K562 (cell line): ENCODE data around the gene NTF4. TPM values are rescaled to one million over a fixed set of nuclear protein-coding genes. Genes with fewer than 3 reads are reported as not detected.
A peak's percentile ranks its signal among the peaks of the same experiment; 100 is the strongest.

ENCODE experiments used
- ARNT ChIP-seq, 2 experiments: fragments of 450-650 bp; IDR thresholded peaks; 2 replicates each; pipeline ENCODE4 v1.6.1; 2016; ENCODE audit warnings: mild to moderate bottlenecking in 1 of 2
- CREB5 ChIP-seq: fragments of 250-450 bp; sonication (Bioruptor Pico); IDR thresholded peaks from 2 replicates; pipeline ENCODE4 v1.5.0; 2020; ENCODE audit warnings: mild to moderate bottlenecking
- DNMT1 ChIP-seq: fragments of 450-650 bp; IDR thresholded peaks from 2 replicates; pipeline ENCODE4 v1.6.1; 2016; ENCODE audit warnings: antibody characterized with exemption, mild to moderate bottlenecking
- ELK3 ChIP-seq: fragments of 450-650 bp; formaldehyde crosslinking; IDR thresholded peaks from 2 replicates; pipeline ENCODE4 v1.4.0; 2020; ENCODE audit warnings: mild to moderate bottlenecking
- FOXK2 ChIP-seq, 2 experiments: fragments of 450-650 bp; IDR thresholded peaks in 1 of 2; conservative IDR thresholded peaks in 1 of 2; 2 replicates each; pipeline ENCODE4 v1.6.1; 2016; ENCODE audit warnings: low read depth in 2 of 2, mild to moderate bottlenecking in 1 of 2
- LEF1 ChIP-seq: fragments of 450-650 bp; IDR thresholded peaks from 2 replicates; pipeline ENCODE4 v1.6.1; 2016; ENCODE audit warnings: mild to moderate bottlenecking
- MXD1 ChIP-seq: fragments of 250-450 bp; sonication (Bioruptor Pico); IDR thresholded peaks from 2 replicates; pipeline ENCODE4 v1.8.0; 2021; ENCODE audit warnings: borderline replicate concordance, mild to moderate bottlenecking, moderate library complexity; ENCODE audit not compliant: poor library complexity, severe bottlenecking
- PRMT5 ChIP-seq: sonication (generic); formaldehyde crosslinking; IDR thresholded peaks from 2 replicates; pipeline ENCODE4 v1.5.0; 2020; ENCODE audit warnings: missing genetic modification reagents
- TAF7 ChIP-seq: fragments of 450-650 bp; IDR thresholded peaks from 2 replicates; pipeline ENCODE4 v1.6.1; 2016; ENCODE audit warnings: missing genetic modification characterization, missing compliant biosample characterization
- TAL1 ChIP-seq: fragments of 450-650 bp; IDR thresholded peaks from 2 replicates; pipeline ENCODE4 v1.6.1; 2016; ENCODE audit warnings: mild to moderate bottlenecking
- TCFL5 ChIP-seq: fragments of 250-450 bp; sonication (Bioruptor Pico); conservative IDR thresholded peaks from 2 replicates; pipeline ENCODE4 v1.6.1; 2021; ENCODE audit warnings: mild to moderate bottlenecking, moderate library complexity, matching md5 sums
- ZNF318 ChIP-seq, 2 experiments: fragments of 450-650 bp; IDR thresholded peaks; 2 replicates each; pipeline ENCODE4 v1.6.1; 2016; ENCODE audit warnings: mild to moderate bottlenecking in 2 of 2, borderline replicate concordance in 1 of 2, low read depth in 1 of 2, moderate library complexity in 1 of 2
- ZNF655 ChIP-seq: fragments of 250-450 bp; sonication (Bioruptor Pico); IDR thresholded peaks from 2 replicates; pipeline ENCODE4 v1.5.0; 2021
- ZNF79 ChIP-seq: fragments of 250-450 bp; sonication (Bioruptor Pico); IDR thresholded peaks from 2 replicates; pipeline ENCODE4 v1.4.0; 2020; ENCODE audit warnings: low read depth, mild to moderate bottlenecking, moderate library complexity
- ZSCAN32 ChIP-seq: fragments of 450-650 bp; formaldehyde crosslinking; IDR thresholded peaks from 2 replicates; pipeline ENCODE4 v1.4.0; 2020; ENCODE audit warnings: mild to moderate bottlenecking, moderate library complexity
- polyA plus RNA-seq, 8 experiments: library from polyadenylated mRNA; depleted of rRNA in 4 of 8; stranded (reverse) in 5 of 8; unstranded in 3 of 8; fragments of >200 nt; fragmentation: Nextera tagmentation in 2 of 8; fragmentation: Illumina TruSeq in 1 of 8; extraction: Ambion mirVana in 2 of 8; extraction: Trizol in 1 of 8; gene quantifications; 2 replicates each; pipeline versions ENCODE4 v1.2.1 to v1.2.3, GENCODE V29; 2011 to 2014; ENCODE audit warnings: inconsistent platforms in 1 of 8, missing spikeins in 1 of 8
- total RNA-seq, 7 experiments: library from RNA; depleted of rRNA in 6 of 7; stranded (reverse); fragments of >200 nt in 6 of 7; fragmentation: Illumina TruSeq in 2 of 7; extraction: Trizol in 2 of 7; gene quantifications; 2 replicates each; pipeline versions ENCODE4 v1.2.1 to v1.2.3, GENCODE V29; 2011 to 2021; ENCODE audit warnings: low replicate concordance in 1 of 7

NTF4 gene
- total and polyA plus RNA-seq, 9 of the 15 experiments (the other 6 are each of a cell fraction or from before 2014, with no cell fraction given), result not detected

GRCh38 chr19:49073514-49074378 lies 9.1 kb upstream of the NTF4 start (continued):
- TF ChIP-seq PRMT5 (no peak), TAL1 (no peak), ZSCAN32 (CRISPR knock-in tag) (no peak), LEF1 (0 out of 2 replicates have a peak, but pooled peaks have one; percentile 31), TCFL5 (CRISPR knock-in tag) (no peak), ZNF655 (CRISPR knock-in tag) (no peak), ARNT (IDR thresholded peaks at IDR 0.05) (no peak), DNMT1 (no peak), ZNF79 (CRISPR knock-in tag) (no peak), FOXK2 (conservative IDR thresholded peaks at IDR 0.05 in 1 of 2, IDR thresholded peaks at IDR 0.05 in 1 of 2; ENCODE audit: low read depth in 2 of 2) (no peak), CREB5 (CRISPR knock-in tag) (no peak), ZNF318 (IDR thresholded peaks at IDR 0.05; ENCODE audit: borderline replicate concordance in 1 of 2, low read depth in 1 of 2) (no peak), ELK3 (CRISPR knock-in tag) (no peak), TAF7 (no peak), MXD1 (CRISPR knock-in tag) (no peak)
